SK-N-SH (cell line): ENCODE measurements around the gene HSPBAP1. TPM values are rescaled to one million over a fixed set of nuclear protein-coding genes. Genes with fewer than 3 reads are reported as not detected.

ENCODE experiments used
- CTCF ChIA-PET: fragments of 300-600, 350-600 bp; formaldehyde crosslinking; extraction: SDS; loops from one replicate; lab custom pipeline; 2021; lab: Yijun Ruan, JAX
- POLR2A ChIA-PET: fragments of 350-600 bp; sonication (Branson Sonifier 250); formaldehyde crosslinking; extraction: SDS; loops from one replicate; lab custom pipeline; 2020; ENCODE audit warnings: antibody characterized with exemption, inconsistent platforms; lab: Yijun Ruan, JAX
- DNase-seq: peaks from one replicate; pipeline ENCODE4 v3.0.0; 2012
- H2AFZ ChIP-seq: fragments of 200-600 bp; sonication (generic); 2 replicates; pipeline ENCODE4 v1.8.1; 2016; ENCODE audit warnings: antibody characterized with exemption, mild to moderate bottlenecking, low read depth
- H3F3A ChIP-seq: fragments of 200-600 bp; sonication (generic); replicated peaks from 2 replicates; pipeline ENCODE3; 2016; ENCODE audit warnings: antibody characterized with exemption, mild to moderate bottlenecking; ENCODE audit not compliant: insufficient read depth
- H3K27ac ChIP-seq, 2 experiments: fragments of 200-500 bp in 1 of 2; fragments of 200-600 bp in 1 of 2; sonication (Bioruptor generic) in 1 of 2; sonication (generic), shearing (Covaris generic) in 1 of 2; 2 replicates each; pipeline versions ENCODE4 v1.5.1 to v1.6.1; 2014 to 2016; ENCODE audit warnings: low read depth in 2 of 2, inconsistent platforms in 1 of 2, low read length in 1 of 2, mild to moderate bottlenecking in 1 of 2, mixed read lengths in 1 of 2
- H3K27me3 ChIP-seq: fragments of 200-600 bp; sonication (generic), shearing (Covaris generic); 2 replicates; pipeline ENCODE4 v1.6.1; 2016; ENCODE audit warnings: mixed run types; ENCODE audit not compliant: insufficient read depth
- H3K36me3 ChIP-seq, 2 experiments: fragments of 200-500 bp in 1 of 2; fragments of 200-600 bp in 1 of 2; sonication (Bioruptor generic) in 1 of 2; sonication (generic) in 1 of 2; replicated peaks in 1 of 2; 2 replicates each; pipeline versions ENCODE3 to v1.5.1; 2014 to 2016; ENCODE audit warnings: low read length in 1 of 2, mild to moderate bottlenecking in 1 of 2; ENCODE audit not compliant: insufficient read depth in 2 of 2, control insufficient read depth in 1 of 2
- H3K4me1 ChIP-seq, 2 experiments: fragments of 200-500 bp in 1 of 2; fragments of 200-600 bp in 1 of 2; sonication (Bioruptor generic) in 1 of 2; sonication (generic), shearing (Covaris generic) in 1 of 2; 2 replicates each; pipeline versions ENCODE4 v1.5.1 to v1.6.1; 2014 to 2016; ENCODE audit warnings: low read depth in 1 of 2, low read length in 1 of 2, mixed run types in 1 of 2; ENCODE audit not compliant: insufficient read depth in 2 of 2, control insufficient read depth in 1 of 2
- H3K4me2 ChIP-seq: fragments of 200-600 bp; sonication (generic), shearing (Covaris generic); 2 replicates; pipeline ENCODE4 v1.6.1; 2017; ENCODE audit warnings: mixed run types
- H3K4me3 ChIP-seq, 2 experiments: fragments of 200-500 bp in 1 of 2; fragments of 200-600 bp in 1 of 2; sonication (Bioruptor generic) in 1 of 2; sonication (generic), shearing (Covaris generic) in 1 of 2; 2 replicates each; pipeline versions ENCODE4 v1.5.1 to v1.8.1; 2014 to 2016; ENCODE audit warnings: low read depth in 2 of 2, inconsistent platforms in 1 of 2, low read length in 1 of 2, mild to moderate bottlenecking in 1 of 2, mixed read lengths in 1 of 2, moderate library complexity in 1 of 2
- H3K79me2 ChIP-seq: fragments of 200-600 bp; sonication (generic); 2 replicates; pipeline ENCODE4 v1.8.1; 2017; ENCODE audit warnings: mild to moderate bottlenecking; ENCODE audit not compliant: insufficient read depth
- H3K9ac ChIP-seq: fragments of 200-600 bp; sonication (generic); 2 replicates; pipeline ENCODE4 v1.6.1; 2017; ENCODE audit warnings: mixed run types
- H3K9me2 ChIP-seq: fragments of 200-600 bp; sonication (generic); 2 replicates; pipeline ENCODE4 v1.6.1; 2017; ENCODE audit warnings: mixed run types
- H3K9me3 ChIP-seq: fragments of 200-600 bp; sonication (generic); 2 replicates; pipeline ENCODE4 v1.6.1; 2017; ENCODE audit warnings: mixed run types, mild to moderate bottlenecking, moderate library complexity
- H4K20me1 ChIP-seq: fragments of 200-600 bp; sonication (generic); 2 replicates; pipeline ENCODE4 v1.6.1; 2017; ENCODE audit warnings: mild to moderate bottlenecking, mixed run types; ENCODE audit not compliant: insufficient read depth
- ELF1 ChIP-seq: IDR thresholded peaks from 2 replicates; pipeline ENCODE4 v1.4.0; 2012
- EP300 ChIP-seq, 2 experiments: IDR thresholded peaks; 2 replicates each; pipeline versions ENCODE4 v1.4.0 to v1.6.1; 2012; ENCODE audit warnings: borderline replicate concordance in 1 of 2, low read depth in 1 of 2, low read length in 1 of 2
- FOSL2 ChIP-seq: IDR thresholded peaks from 2 replicates; pipeline ENCODE4 v1.4.0; 2012; ENCODE audit warnings: low read depth, mild to moderate bottlenecking, moderate library complexity, borderline replicate concordance
- FOXM1 ChIP-seq: IDR thresholded peaks from 2 replicates; pipeline ENCODE4 v1.4.0; 2012; ENCODE audit warnings: low read depth, mild to moderate bottlenecking
- GABPA ChIP-seq: IDR thresholded peaks from 2 replicates; pipeline ENCODE4 v1.4.0; 2012; ENCODE audit warnings: low read depth, mild to moderate bottlenecking
- GATA2 ChIP-seq: sonication (generic); formaldehyde crosslinking; IDR thresholded peaks from 2 replicates; pipeline ENCODE4 v1.5.0; 2020; ENCODE audit warnings: mild to moderate bottlenecking, missing genetic modification reagents
- IRF3 ChIP-seq: fragments of 150-350 bp; IDR thresholded peaks from 2 replicates; pipeline ENCODE4 v1.6.1; 2016; ENCODE audit warnings: mild to moderate bottlenecking, low read depth, low read length
- MAX ChIP-seq: IDR thresholded peaks from 2 replicates; pipeline ENCODE4 v1.4.0; 2012; ENCODE audit warnings: low read depth
- MEF2A ChIP-seq: IDR thresholded peaks from 2 replicates; pipeline ENCODE4 v1.4.0; 2012; ENCODE audit warnings: low read depth, borderline replicate concordance
- MXI1 ChIP-seq: IDR thresholded peaks from 2 replicates; pipeline ENCODE4 v1.6.1; 2012; ENCODE audit warnings: mild to moderate bottlenecking, low read depth, low read length, improper control_type of control experiment
- NFIC ChIP-seq: IDR thresholded peaks from 2 replicates; pipeline ENCODE4 v1.4.0; 2012; ENCODE audit warnings: borderline replicate concordance
- PBX3 ChIP-seq: IDR thresholded peaks from 2 replicates; pipeline ENCODE4; 2012
- POLR2AphosphoS5 ChIP-seq: IDR thresholded peaks from 2 replicates; pipeline ENCODE4 v1.6.1; 2012; ENCODE audit warnings: low read depth, low read length
- RAD21 ChIP-seq: IDR thresholded peaks from 2 replicates; pipeline ENCODE4 v1.6.1; 2012; ENCODE audit warnings: mild to moderate bottlenecking, low read length
- RCOR1 ChIP-seq: fragments of 150-350 bp; IDR thresholded peaks from 2 replicates; pipeline ENCODE4 v1.6.1; 2017; ENCODE audit warnings: antibody characterized with exemption, low read length
- REST ChIP-seq: IDR thresholded peaks from 2 replicates; pipeline ENCODE4 v1.6.1; 2012; ENCODE audit warnings: mild to moderate bottlenecking, low read depth, low read length, moderate library complexity
- RFX5 ChIP-seq: IDR thresholded peaks from 2 replicates; pipeline ENCODE4 v1.6.1; 2012; ENCODE audit warnings: mild to moderate bottlenecking, improper control_type of control experiment, low read length
- RXRA ChIP-seq: IDR thresholded peaks from 2 replicates; pipeline ENCODE4 v1.4.0; 2012; ENCODE audit warnings: low read depth, mild to moderate bottlenecking, borderline replicate concordance
- SMC3 ChIP-seq: IDR thresholded peaks from 2 replicates; pipeline ENCODE4 v1.6.1; 2012; ENCODE audit warnings: low read depth, low read length, improper control_type of control experiment
- TEAD4 ChIP-seq: IDR thresholded peaks from 2 replicates; pipeline ENCODE4 v1.4.0; 2012; ENCODE audit warnings: mild to moderate bottlenecking, borderline replicate concordance; ENCODE audit not compliant: insufficient read depth
- USF1 ChIP-seq: IDR thresholded peaks from 2 replicates; pipeline ENCODE4 v1.4.0; 2012; ENCODE audit warnings: low read depth, borderline replicate concordance
- YY1 ChIP-seq: IDR thresholded peaks from 2 replicates; pipeline ENCODE4 v1.4.0; 2012; ENCODE audit warnings: low read depth, mild to moderate bottlenecking
- WGBS: methylation state at CpG from one replicate; pipeline ENCODE4 v1.1.6; 2017; ENCODE audit warnings: low lambda C conversion rate; 5-methylcytosine and 5-hydroxymethylcytosine counted together
- polyA plus RNA-seq, 3 experiments: library from polyadenylated mRNA; depleted of rRNA; stranded (reverse); fragments of >200 nt; gene quantifications; 2 replicates each; pipeline ENCODE4 v1.2.3, GENCODE V29; 2012

Gene HSPBAP1
- polyA plus RNA-seq, 1 of the 3 experiments (the other 2 are of a cell fraction) = 5.1 TPM

- H3K4me3 ChIP-seq = no peak overlapping the region
- 90% methylated on average over 4 of the region's 4 CpGs for WGBS
- no peak overlapping the region for H3K4me2 ChIP-seq
- H3K9ac ChIP-seq = no peak overlapping the region
- H3K36me3 ChIP-seq = peaks cover 18 to 19% of the 10 kb centered on the region in 2 experiments
- POLR2A ChIA-PET = no interaction called here
- no peak overlapping the region for H3K27ac ChIP-seq
- H3F3A ChIP-seq = peaks cover 3% of the 10 kb centered on the region
- no peaks in the 10 kb centered on the region for H3K9me3 ChIP-seq
- H3K79me2 ChIP-seq = no peaks in the 10 kb centered on the region
- CTCF ChIA-PET = interaction anchor here (1.3 kb wide), 1 partner anchor 8 kb away, joined by 3 read pairs; no protein-coding TSS in a partner anchor
- no peaks in the 10 kb centered on the region for H4K20me1 ChIP-seq
- TF ChIP-seq POLR2AphosphoS5 (no peak), FOXM1 (no peak), MXI1 (no peak), EP300 (IDR thresholded peaks at IDR 0.05; ENCODE audit: borderline replicate concordance in 1 of 2, low read depth in 1 of 2, low read length in 1 of 2) (no peak), FOSL2 (peak; percentile 19; the same call in 1 of the 2 replicates), RCOR1 (no peak), REST (no peak)
- no peaks in the 10 kb centered on the region for H3K4me1 ChIP-seq
- no peak for DNase-seq
- H3K27me3 ChIP-seq = no peaks in the 10 kb centered on the region
- H3K9me2 ChIP-seq = no peaks in the 10 kb centered on the region
- no peak overlapping the region for H2AFZ ChIP-seq
These were observed 48.1 kb downstream of the HSPBAP1 start for GRCh38 chr3:122745369-122746021.

- H3K27me3 ChIP-seq = no peaks in the 10 kb centered on the region
- CTCF ChIA-PET = interaction anchor here (0.7 to 1.1 kb wide), 2 partner anchors 11 to 680 kb away, joined by 3 to 5 read pairs; no protein-coding TSS in a partner anchor
- no peak for DNase-seq
These were observed 50.0 kb downstream of the HSPBAP1 start for GRCh38 chr3:122743581-122744120.

More at GRCh38 chr3:122743581-122744120, 50.0 kb downstream of the HSPBAP1 start:
- no peaks in the 10 kb centered on the region for H3K9me2 ChIP-seq
- no peaks in the 10 kb centered on the region for H3F3A ChIP-seq
- H3K36me3 ChIP-seq = peaks cover 22 to 27% of the 10 kb centered on the region in 2 experiments
- H3K9ac ChIP-seq = no peak overlapping the region
- POLR2A ChIA-PET = no interaction called here
- no peaks in the 10 kb centered on the region for H3K9me3 ChIP-seq
- TF ChIP-seq ELF1 = no peak
- no peak for TF ChIP-seq MAX
- no peak for TF ChIP-seq GABPA
- no peak for TF ChIP-seq RAD21
- no peak for TF ChIP-seq RFX5
- TF ChIP-seq USF1 = no peak
- TF ChIP-seq FOSL2 = no peak
- no peak for TF ChIP-seq YY1
- no peak for TF ChIP-seq MEF2A
- TF ChIP-seq FOXM1 = no peak
- TF ChIP-seq RXRA = no peak
- no peak for TF ChIP-seq SMC3
- no peak for TF ChIP-seq PBX3
- no peak for TF ChIP-seq GATA2 (CRISPR knock-in tag)
- no peak for TF ChIP-seq IRF3
- no peak for TF ChIP-seq MXI1
- no peak for TF ChIP-seq NFIC
- no peak for TF ChIP-seq TEAD4
- H3K4me3 ChIP-seq = no peak overlapping the region
- WGBS = 89% methylated on average over 4 of the region's 4 CpGs
- H2AFZ ChIP-seq = no peak overlapping the region
- H3K4me1 ChIP-seq = no peaks in the 10 kb centered on the region
- no peaks in the 10 kb centered on the region for H3K79me2 ChIP-seq
- H4K20me1 ChIP-seq = no peaks in the 10 kb centered on the region
- no peak overlapping the region for H3K27ac ChIP-seq
- no peak overlapping the region for H3K4me2 ChIP-seq
